GM12891 (cell line): ENCODE data around the gene COL21A1.

Experiments
- POLR2A ChIP-seq: IDR thresholded peaks from 2 replicates; pipeline ENCODE4 v1.6.1; 2011; ENCODE audit warnings: low read depth, low read length, control low read depth
- POLR2AphosphoS5 ChIP-seq: IDR thresholded peaks from 2 replicates; pipeline ENCODE4 v1.6.1; 2011; ENCODE audit warnings: low read depth, low read length, control low read depth

GRCh38 chr6:56227071-56227879 is 20.1 kb downstream of the COL21A1 start:
- TF ChIP-seq POLR2AphosphoS5 (no peak), POLR2A (no peak)
